Spleen (tissue), 11 donors: Measurements from ENCODE around the gene CPA4. TPM values are rescaled to one million over a fixed set of nuclear protein-coding genes. Genes with fewer than 3 reads are reported as not detected.

Experiments used
- DNase-seq: peaks from one replicate; pipeline ENCODE4 v3.0.0-alpha.2; 2020
- H3K27ac ChIP-seq, 8 donors: fragments of 200-600 bp; sonication (generic) in 7 of 8; 1 replicate in 4 of 8; 2 replicates in 4 of 8; pipeline versions ENCODE4 v1.5.0 to v1.8.0; 2016 to 2021; ENCODE audit warnings: inconsistent platforms in 4 of 8, mild to moderate bottlenecking in 4 of 8, moderate library complexity in 1 of 8
- H3K27me3 ChIP-seq, 7 donors: fragments of 200-600 bp; sonication (generic) in 6 of 7; replicated peaks in 1 of 7; 1 replicate in 4 of 7; 2 replicates in 3 of 7; pipeline versions ENCODE4 v1.5.0 to v1.8.0; 2016 to 2021; ENCODE audit warnings: inconsistent platforms in 3 of 7, mild to moderate bottlenecking in 1 of 7
- H3K36me3 ChIP-seq, 6 donors: fragments of 200-600 bp; sonication (generic) in 5 of 6; 1 replicate in 4 of 6; 2 replicates in 2 of 6; pipeline versions ENCODE4 v1.5.0 to v1.8.0; 2016 to 2021; ENCODE audit warnings: inconsistent platforms in 2 of 6
- H3K4me1 ChIP-seq, 6 donors: fragments of 200-600 bp; sonication (generic) in 5 of 6; 1 replicate in 3 of 6; 2 replicates in 3 of 6; pipeline versions ENCODE4 v1.5.0 to v1.8.0; 2016 to 2021; ENCODE audit warnings: inconsistent platforms in 3 of 6
- H3K4me3 ChIP-seq, 8 donors: fragments of 200-600 bp; sonication (generic) in 7 of 8; 1 replicate in 4 of 8; 2 replicates in 4 of 8; pipeline versions ENCODE4 v1.5.0 to v1.8.0; 2016 to 2021; ENCODE audit warnings: inconsistent platforms in 4 of 8, mild to moderate bottlenecking in 4 of 8, moderate library complexity in 2 of 8
- H3K9me3 ChIP-seq, 8 donors: fragments of 200-600 bp; sonication (generic) in 7 of 8; 1 replicate in 4 of 8; 2 replicates in 4 of 8; pipeline versions ENCODE4 v1.5.0 to v1.8.0; 2016 to 2021; ENCODE audit warnings: inconsistent platforms in 4 of 8
- CTCF ChIP-seq, 11 experiments: fragments of 200-600 bp in 7 of 11; fragments of 450-650 bp in 4 of 11; sonication (generic) in 4 of 11; IDR thresholded peaks in 8 of 11; conservative IDR thresholded peaks in 3 of 11; 1 replicate in 7 of 11; 2 replicates in 4 of 11; pipeline versions ENCODE4 v1.4.0 to v1.8.0; 2016 to 2021; ENCODE audit warnings: antibody characterized with exemption in 11 of 11, inconsistent platforms in 4 of 11, mild to moderate bottlenecking in 1 of 11
- POLR2A ChIP-seq, 3 donors: fragments of 450-650 bp; IDR thresholded peaks; one replicate each; pipeline ENCODE4 v1.5.1; 2017; ENCODE audit warnings: antibody characterized with exemption in 3 of 3, mild to moderate bottlenecking in 1 of 3
- POLR2AphosphoS5 ChIP-seq, 3 donors: sonication (generic); formaldehyde crosslinking; IDR thresholded peaks; one replicate each; pipeline ENCODE4 v1.5.1; 2017; ENCODE audit warnings: antibody characterized with exemption in 3 of 3
- WGBS, 5 donors: extraction: QIAGEN DNeasy Blood & Tissue Kit in 3 of 5; methylation state at CpG; one replicate each; pipeline versions ENCODE4 v1.1.5 to v1.1.7; 2013 to 2018; 5-methylcytosine and 5-hydroxymethylcytosine counted together
- intact Hi-C: fragments of 100-400 bp; cut with DNase I; formaldehyde crosslinking; loops from one replicate; pipeline ENCODE4 v1.15.0; 2023; ENCODE audit warnings: low total_unique reads
- polyA plus RNA-seq, 3 donors: library from polyadenylated mRNA; stranded (reverse); fragments of 200-250 nt; gene quantifications; one replicate each; pipeline ENCODE4 v1.2.1, GENCODE V29; 2013
- total RNA-seq, 7 donors: library from RNA; depleted of rRNA in 3 of 7; stranded (reverse); fragments of >200 nt in 3 of 7; fragmentation: NEBNext Ultra II Directional in 4 of 7; extraction: Animal tissue kit (Norgen Biotek cat#: 25700) in 4 of 7; gene quantifications; one replicate each; pipeline versions ENCODE4 v1.1.0 to v1.2.1, GENCODE V29; 2016 to 2021
- donor health status: healthy with polysubstance abuse.
- donor health status: DM: no; HTN: no; CAD: no; lungs with moderate emphysema.
- donor health status: DM: no; HTN: no; CAD: no.
- donor health status: Bipolar disorder and iron deficiency.
- donor health status: healthy.
- donor health status: DM: no; HTN: no; CAD: no.
- donor health status: DM: yes; HTN: yes; CAD: no.

Gene CPA4
- total and polyA plus RNA-seq, 10 donors = 0.15 to 3.3 (median 0.78) TPM

GRCh38 chr7:130333832-130334231 is 40.9 kb downstream of the CPA4 start:
- TF ChIP-seq POLR2A (IDR thresholded peaks at IDR 0.05) (no peak), CTCF (IDR thresholded peaks at IDR 0.05 in 8 of 11, conservative IDR thresholded peaks at IDR 0.05 in 3 of 11) (no peak), POLR2AphosphoS5 (IDR thresholded peaks at IDR 0.05) (no peak)
- Histone ChIP-seq H3K27me3 (no peaks in the 10 kb centered on the region), H3K4me1 (no peaks in the 10 kb centered on the region), H3K4me3 (no peak overlapping the region), H3K9me3 (no peaks in the 10 kb centered on the region), H3K36me3 (no peaks in the 10 kb centered on the region), H3K27ac (no peak overlapping the region)
- 77 to 83% (median 81%) methylated on average over 2 of the region's 2 CpGs for WGBS, 5 donors
- DNase-seq = no peak
- intact Hi-C loops = no loop called here

DNA sequence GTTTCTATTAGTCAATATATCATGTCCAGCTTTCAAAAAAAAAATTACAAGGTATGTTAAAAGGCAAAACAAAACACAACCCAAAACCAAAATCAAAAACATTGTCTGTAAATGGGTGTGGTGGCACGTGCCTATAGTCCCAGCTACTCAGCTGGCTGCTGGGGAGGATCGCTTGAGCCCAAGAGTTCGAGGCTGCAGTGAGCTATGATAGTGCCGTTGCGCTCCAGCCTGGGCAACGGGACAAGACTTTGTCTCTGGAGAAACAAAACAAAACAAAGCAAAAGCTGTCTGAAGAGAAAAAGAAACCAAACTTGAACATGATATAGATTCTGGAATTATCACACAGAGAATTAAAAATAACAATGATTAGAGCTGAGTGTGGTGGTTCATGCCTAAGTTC is 41.3 kb downstream of the CPA4 start:
- TF ChIP-seq POLR2AphosphoS5 (IDR thresholded peaks at IDR 0.05) (no peak), POLR2A (IDR thresholded peaks at IDR 0.05) (no peak), CTCF (IDR thresholded peaks at IDR 0.05 in 8 of 11, conservative IDR thresholded peaks at IDR 0.05 in 3 of 11) (no peak)
- WGBS, 5 donors = 79 to 90% (median 82%) methylated on average over 6 of the region's 6 CpGs
- no peaks in the 10 kb centered on the region for H3K36me3 ChIP-seq
- H3K9me3 ChIP-seq = no peaks in the 10 kb centered on the region
- no peak for DNase-seq
- no peak overlapping the region for H3K27ac ChIP-seq
- no peak overlapping the region for H3K4me3 ChIP-seq
- no peaks in the 10 kb centered on the region for H3K27me3 ChIP-seq
- no peaks in the 10 kb centered on the region for H3K4me1 ChIP-seq
- intact Hi-C loops = no loop called here

DNA sequence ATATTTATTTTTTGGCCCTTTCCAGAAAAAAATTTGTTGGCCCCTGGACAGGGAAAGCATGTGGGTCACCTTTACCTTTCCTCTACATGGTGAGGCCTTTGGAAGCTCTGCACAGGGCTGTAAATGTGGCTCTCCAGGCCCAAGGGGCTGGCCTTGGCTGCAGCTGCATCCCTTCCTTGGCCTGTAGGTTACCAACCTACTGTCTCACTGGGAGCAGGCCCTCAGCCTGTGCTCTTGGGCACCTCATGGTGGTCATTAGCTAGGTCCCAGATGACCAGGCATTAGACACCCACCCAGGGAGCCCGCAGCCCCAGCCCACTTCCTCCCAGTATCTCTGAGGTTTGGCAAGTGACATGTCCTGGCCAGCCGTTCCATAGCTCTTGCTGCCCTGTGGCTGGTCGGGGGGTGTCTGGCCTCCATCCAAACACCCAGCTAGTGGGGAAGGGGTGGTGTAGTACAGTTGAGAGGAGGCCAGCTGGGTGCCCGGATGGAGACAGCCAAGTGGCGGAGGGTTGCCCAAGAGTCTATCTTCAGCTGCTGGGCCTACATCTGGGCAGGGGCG is 44.5 kb downstream of the CPA4 start:
- TF ChIP-seq POLR2AphosphoS5 (IDR thresholded peaks at IDR 0.05) = no peak
- no peak for TF ChIP-seq CTCF (IDR thresholded peaks at IDR 0.05 in 8 of 11, conservative IDR thresholded peaks at IDR 0.05 in 3 of 11)
- TF ChIP-seq POLR2A (IDR thresholded peaks at IDR 0.05) = no peak
- H3K4me3 ChIP-seq = no peak overlapping the region
- WGBS, 5 donors = 66 to 86% (median 79%) methylated on average over 6 of the region's 6 CpGs

DNA sequence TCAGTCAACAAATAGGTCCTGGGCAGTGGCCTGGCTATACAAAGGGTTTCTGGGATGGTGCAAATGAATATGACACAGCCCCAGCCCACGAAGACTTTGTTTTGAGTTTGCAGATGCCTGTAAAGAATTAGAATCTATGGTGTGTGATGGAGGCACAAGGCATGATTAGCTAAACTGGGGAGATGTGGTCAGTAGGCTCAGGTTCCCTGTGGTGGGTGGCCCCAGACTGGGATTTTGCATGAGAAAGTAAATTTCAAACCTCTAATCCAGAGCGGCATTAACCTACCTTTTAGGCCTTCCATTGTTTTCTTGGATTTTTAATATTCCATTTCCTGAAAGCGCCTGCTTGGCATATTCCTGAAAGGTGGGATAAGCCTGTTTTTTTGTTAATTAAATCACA is 45.3 kb downstream of the CPA4 start:
- H3K27me3 ChIP-seq = no peaks in the 10 kb centered on the region
- intact Hi-C loops = no loop called here
- 87 to 92% (median 90%) methylated on average over 3 of the region's 3 CpGs for WGBS, 5 donors

More for the DNA sequence above, 44.5 kb downstream of the CPA4 start:
- peaks cover 0 to 5% (median 0%) of the 10 kb centered on the region in 8 donors for H3K9me3 ChIP-seq
- no peaks in the 10 kb centered on the region for H3K27me3 ChIP-seq
- DNase-seq = no peak
- intact Hi-C loops = no loop called here
- no peak overlapping the region for H3K27ac ChIP-seq
- no peaks in the 10 kb centered on the region for H3K36me3 ChIP-seq
- no peaks in the 10 kb centered on the region for H3K4me1 ChIP-seq

More for the DNA sequence above, 45.3 kb downstream of the CPA4 start:
- TF ChIP-seq CTCF (IDR thresholded peaks at IDR 0.05 in 8 of 11, conservative IDR thresholded peaks at IDR 0.05 in 3 of 11) (no peak), POLR2AphosphoS5 (IDR thresholded peaks at IDR 0.05) (no peak), POLR2A (IDR thresholded peaks at IDR 0.05) (no peak)
- DNase-seq = no peak
- no peaks in the 10 kb centered on the region for H3K4me1 ChIP-seq
- H3K27ac ChIP-seq = no peak overlapping the region
- no peak overlapping the region for H3K4me3 ChIP-seq
- H3K9me3 ChIP-seq = peaks cover 0 to 5% (median 0%) of the 10 kb centered on the region in 8 donors
- H3K36me3 ChIP-seq = no peaks in the 10 kb centered on the region
